GM21737 (cell line): ENCODE results near the gene CLEC9A.

Experiments
- ATAC-seq: cut with Tn5 transposase; IDR thresholded peaks from one replicate; pipeline ENCODE4 v1.9.1; 2021; ENCODE audit warnings: mild to moderate bottlenecking, moderate library complexity; ENCODE audit not compliant: unreplicated experiment

The CLEC9A gene

DNA sequence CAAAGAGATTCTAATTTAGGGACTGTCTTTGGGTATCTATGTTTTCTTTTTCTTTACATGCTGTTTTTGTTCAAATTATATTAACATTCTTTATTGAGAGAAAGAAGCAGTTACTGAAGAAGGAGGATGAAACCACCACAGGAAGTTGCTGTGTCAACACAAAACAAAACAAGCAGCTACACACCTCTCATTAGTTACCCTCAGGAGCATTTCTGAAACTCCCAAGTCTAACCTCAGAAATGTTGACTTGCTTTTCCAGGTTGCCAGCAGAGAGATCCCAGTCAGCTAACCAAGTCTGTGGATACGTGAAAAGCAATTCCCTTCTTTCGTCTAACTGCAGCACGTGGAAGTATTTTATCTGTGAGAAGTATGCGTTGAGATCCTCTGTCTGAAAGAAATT lies 34.8 kb downstream of the CLEC9A start:
- ATAC-seq = no peak

GRCh38 chr12:10067264-10067663 lies 36.8 kb downstream of the CLEC9A start:
- no peak for ATAC-seq

GRCh38 chr12:10067942-10068341 lies 37.5 kb downstream of the CLEC9A start:
- no peak for ATAC-seq

- ATAC-seq = no peak
These were observed 38.2 kb downstream of the CLEC9A start for GRCh38 chr12:10068644-10069043.

DNA sequence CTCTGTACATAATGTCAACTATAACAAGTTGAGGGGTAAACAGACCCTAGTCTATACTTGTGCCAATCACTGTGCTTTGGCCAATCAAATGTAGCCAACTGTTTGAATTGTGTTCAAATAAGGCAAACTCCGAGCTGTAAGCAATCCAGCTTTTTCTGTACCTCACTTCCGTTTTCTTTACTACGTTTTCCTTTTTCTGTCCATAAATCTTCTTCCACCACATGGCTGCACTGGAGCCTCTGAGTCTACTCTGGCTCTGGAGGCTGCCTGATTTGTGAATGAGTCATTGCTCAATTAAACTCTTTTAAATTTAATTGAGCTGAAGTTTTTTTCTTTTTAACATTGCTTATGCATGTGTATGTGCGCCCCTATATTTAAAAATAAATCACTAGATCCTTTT lies 38.6 kb downstream of the CLEC9A start:
- ATAC-seq = no peak

- no peak for ATAC-seq
These were observed 39.5 kb downstream of the CLEC9A start for GRCh38 chr12:10069976-10070375.

DNA sequence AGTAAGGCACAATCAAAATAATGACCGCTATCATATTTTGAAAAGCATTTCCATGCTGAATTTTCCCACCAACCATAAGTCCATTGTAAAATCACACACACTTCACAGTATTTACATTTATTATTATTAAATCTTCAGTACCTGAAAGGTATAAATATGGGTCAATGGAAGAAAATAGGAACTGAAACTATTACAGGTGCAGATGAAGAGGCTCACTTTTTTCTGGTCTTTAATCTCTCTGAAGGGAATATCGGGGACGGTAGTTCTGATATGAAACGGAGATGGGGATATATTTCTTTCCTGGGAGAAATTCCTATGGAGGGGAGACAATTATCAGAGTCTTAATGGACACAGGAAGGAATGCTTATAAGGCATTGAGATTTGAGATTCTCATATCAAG lies 39.9 kb downstream of the CLEC9A start:
- ATAC-seq = no peak

DNA sequence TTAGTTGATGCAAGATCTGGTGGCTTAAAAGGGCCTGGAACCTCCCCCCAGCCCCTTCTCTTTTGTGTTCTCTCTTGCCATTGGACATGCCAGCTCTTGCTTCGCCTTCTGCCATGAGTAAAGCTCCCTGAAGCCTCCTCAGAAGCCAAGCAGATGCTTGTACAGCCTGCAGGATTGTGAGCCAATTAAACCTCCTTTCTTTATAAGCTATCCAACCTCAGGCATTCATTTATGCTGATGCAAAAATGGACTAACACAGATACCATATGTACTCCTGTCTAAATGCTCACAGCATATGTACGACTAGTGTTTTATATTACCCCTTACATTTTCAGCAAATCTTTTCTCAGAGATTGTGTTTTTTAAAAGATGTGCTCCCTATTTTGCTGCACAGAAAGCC lies 41.6 kb downstream of the CLEC9A start:
- no peak for ATAC-seq

DNA sequence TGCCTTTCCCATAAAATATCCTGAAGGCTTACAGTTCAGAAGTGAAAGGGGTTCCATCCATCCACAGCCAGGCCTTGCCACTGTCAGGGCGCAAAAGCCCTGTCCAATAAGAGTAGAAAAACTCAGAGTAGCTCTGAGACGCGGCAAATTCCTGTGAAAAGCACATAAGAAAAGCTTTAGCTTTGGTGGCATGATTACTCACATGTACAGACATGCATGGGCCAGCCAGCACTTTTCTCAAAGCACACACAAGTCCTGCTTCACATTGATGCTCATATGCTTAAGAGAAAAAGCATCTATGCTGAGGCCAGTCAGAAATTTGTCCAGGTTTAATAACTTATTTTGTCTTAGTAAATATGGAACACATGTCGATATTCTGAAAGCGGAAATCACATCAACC lies 42.8 kb downstream of the CLEC9A start:
- no peak for ATAC-seq

DNA sequence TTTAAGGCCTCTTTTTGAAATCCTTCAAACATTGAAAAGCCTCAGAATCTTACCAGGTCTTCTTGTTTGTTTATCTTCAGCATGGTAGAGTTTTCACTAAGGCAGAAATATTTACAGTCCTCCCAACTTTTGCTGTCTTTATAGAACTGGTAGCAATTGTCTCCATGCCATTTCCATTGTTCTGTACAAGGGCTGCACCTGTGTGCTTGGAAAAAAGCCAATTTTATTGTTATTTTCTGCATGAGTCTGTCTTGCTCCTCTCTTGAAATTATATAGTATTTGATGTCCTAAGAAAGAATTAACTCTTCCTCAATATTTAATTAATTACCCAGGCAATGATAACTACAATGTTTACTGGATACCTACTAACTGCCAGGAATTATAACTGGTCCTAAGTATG lies 45.0 kb downstream of the CLEC9A start:
- ATAC-seq = no peak

GRCh38 chr12:10082117-10082874 lies 51.8 kb downstream of the CLEC9A start:
- ATAC-seq = no peak

DNA sequence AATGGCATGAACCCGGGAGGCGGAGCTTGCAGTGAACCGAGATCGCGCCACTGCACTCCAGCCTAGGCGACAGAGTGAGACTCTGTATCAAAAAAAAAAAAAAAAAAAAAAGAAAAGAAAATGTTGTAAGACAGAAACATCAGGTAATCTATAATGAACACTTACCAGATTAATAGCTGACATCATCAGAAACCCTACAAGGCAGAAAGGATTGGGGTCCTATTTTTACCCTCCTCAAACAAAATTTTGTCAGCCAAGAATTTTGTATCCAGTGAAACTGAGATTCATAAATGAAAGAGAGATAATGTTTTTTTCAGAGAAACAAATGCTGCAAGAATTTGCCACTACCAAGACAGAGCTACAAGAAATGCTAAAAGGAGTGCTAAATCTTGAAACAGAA lies 54.3 kb downstream of the CLEC9A start:
- no peak for ATAC-seq

- no peak for ATAC-seq
These were observed 55.9 kb downstream of the CLEC9A start for GRCh38 chr12:10086387-10086786.

DNA sequence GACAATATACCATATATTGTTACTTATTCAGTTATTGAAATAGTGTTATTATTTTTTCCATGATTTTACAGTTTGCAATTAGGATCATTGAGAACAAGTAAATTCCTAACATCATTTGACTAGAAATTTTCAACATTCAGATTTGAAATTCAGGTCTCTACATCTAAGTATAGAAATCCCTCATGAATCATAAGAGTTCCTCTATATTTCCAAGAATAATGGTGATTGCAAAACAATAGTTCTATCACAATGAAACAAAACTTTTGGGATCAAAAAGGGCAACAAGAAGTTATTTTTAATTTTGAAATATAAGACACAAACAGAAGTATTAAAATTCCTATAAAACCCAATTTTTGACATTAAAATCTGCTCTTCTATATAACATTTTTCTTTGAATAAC lies 57.5 kb downstream of the CLEC9A start:
- ATAC-seq = no peak

DNA sequence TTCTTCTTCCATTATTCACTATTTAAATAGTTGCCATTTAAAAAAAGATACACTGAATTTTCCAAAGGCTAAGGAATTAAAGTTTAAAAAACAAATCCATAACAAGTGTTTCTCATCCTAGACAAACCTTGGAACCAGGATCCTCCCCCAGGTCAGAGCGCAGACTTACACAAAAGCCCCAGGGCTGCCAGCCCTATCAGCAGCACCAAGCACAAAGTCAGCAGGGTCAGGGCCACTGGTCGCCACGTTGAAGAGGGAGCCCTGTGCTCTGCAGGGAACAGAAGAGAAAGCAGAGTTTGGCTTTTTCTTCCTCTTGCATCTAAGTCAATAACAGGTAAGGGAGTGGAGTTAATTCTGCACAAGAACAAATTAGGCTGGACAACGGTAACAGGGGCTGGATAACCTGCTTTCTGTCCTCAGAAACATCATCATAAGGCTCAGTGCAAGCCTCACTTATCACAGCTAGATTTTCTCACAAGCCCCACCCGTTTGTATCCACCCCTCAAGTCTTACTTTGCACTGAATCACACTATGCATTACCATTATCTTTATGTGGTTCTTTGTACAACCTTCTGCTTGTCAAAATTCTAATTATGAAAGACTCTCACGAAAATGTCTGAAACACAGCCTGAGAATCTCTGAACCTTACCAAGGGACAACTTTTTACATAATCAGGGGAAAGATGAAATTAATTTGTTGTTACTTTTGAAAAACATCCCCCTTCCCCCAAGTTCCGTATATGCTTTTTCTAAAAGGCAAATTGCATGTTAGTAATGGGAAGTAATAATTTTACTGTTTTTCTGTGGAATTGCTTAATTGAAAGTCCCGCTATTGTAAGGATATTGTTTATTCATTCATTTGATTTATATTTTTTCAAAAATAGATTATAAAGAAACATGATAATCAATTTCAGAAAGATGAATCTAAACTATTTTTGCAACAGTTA lies 58.7 kb downstream of the CLEC9A start:
- ATAC-seq = no peak

DNA sequence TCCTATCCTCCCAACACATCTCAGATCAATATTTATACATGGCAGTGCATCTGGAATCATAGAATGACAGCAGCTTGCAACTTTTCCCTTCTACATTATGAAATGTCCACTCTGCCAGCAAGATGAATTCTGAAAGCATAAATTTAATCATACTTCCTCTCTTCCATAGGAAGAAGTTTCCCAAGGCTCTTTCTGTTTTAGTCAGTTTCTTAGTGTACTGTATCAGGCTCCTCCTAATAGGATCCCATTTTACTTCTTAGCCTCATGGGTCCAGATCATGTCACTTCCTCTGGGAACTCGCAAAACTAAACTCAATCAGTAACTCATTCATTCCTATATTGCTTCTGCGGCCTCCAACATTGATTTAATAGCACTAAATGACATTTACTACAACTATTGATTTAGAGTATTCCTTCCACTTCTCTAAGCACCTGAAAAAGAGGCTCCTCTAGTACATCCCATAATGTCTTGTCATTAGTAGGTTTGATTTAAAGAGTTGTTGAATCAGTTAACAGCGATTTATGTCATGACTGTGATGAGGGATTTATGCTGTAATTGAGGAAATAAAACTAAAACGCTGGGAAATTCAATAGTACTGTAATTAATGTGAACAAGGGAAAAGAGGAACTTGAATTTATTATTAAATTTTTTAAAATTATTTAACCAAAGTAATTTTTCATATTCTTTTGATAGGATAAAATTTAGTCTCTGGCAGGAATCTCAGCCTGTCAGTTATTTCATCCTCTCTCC lies 64.3 kb downstream of the CLEC9A start:
- no peak for ATAC-seq

DNA sequence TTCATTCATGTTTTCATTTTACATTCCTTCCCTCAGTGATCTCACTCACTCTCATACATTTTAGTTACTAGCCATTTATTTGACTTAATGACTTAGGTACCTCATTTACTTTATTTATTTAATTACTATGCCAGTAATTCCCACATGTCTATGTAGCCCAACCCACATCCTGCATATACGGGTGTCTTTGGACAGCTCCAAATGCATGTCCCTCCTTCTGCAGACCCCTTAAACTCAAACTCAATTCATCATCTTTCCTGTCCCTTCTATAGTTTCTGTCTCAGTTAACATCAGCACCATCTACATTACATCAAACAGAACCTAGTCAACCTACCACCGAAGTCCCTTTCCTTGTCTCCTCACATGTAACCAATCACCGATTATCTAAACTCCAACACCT lies 65.5 kb downstream of the CLEC9A start:
- no peak for ATAC-seq

DNA sequence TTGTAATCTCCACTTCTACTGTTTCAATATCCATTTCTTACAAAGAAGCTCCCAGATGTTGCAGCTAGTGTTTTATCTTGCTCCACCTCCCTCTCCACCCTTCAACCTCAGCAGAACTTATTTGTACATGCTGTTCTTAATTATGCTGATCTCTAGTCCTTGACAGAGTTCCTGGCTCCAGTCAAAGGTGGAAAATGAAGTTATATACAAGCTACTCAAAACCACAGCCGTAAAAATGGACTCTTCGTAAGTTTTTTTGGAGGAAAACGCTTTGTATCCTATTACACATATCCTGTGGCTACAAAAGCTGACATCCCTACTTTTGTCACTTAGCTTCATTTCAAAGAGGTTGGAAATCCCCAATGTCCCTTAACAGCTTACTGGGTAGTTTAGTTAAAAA lies 67.0 kb downstream of the CLEC9A start:
- no peak for ATAC-seq

- ATAC-seq = no peak
These were observed 68.3 kb downstream of the CLEC9A start, which contains the start of gene CLEC1A for GRCh38 chr12:10098791-10099190. TSS of gene CLEC1A (minus strand) at chr12:10098985. CDS start at chr12:10098922, 63 bp downstream.

DNA sequence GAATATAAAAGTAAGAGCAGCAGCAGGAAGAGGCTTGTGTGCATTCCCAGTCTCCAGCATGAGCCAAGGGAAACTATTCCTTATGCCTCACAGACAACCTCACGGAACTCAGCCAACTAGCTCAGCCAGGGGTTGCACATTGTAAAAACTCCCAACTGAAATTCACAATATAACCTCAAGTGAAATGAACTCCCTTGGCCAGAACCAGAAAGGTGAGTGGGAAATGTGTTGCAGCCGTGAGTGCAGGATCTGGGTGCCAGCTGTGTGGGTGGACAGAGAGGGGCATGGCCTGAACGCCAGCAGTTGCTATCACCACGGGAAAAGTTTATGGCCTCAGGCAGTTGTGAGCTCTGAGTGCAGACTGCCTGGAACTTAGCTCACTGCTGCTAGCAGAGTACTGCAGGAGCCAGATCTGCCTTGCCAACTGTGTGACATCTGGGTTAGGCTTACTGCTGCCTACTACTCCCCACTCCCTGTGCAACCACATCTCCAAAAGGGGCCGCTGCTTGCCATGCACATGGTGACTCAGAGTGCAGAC lies 70.6 kb downstream of the CLEC9A start:
- ATAC-seq = no peak

GRCh38 chr12:10101648-10102220 lies 71.3 kb downstream of the CLEC9A start:
- ATAC-seq = no peak
